Panc1 (cell line): ENCODE measurements around the gene RASSF4. TPM values are rescaled to one million over a fixed set of nuclear protein-coding genes. Genes with fewer than 3 reads are reported as not detected.

Experiments used
- ATAC-seq: fragments of 200-7000 bp; cut with Tn5 transposase; 2 replicates; pipeline ENCODE4 v1.9.1; 2020; ENCODE audit warnings: mild to moderate bottlenecking, moderate library complexity
- BruUV-seq: library from RNA; stranded (reverse); fragments of 400-500 nt; replicated peaks from 2 replicates; lab custom pipeline; 2021; lab: Mats Ljungman, UMichigan
- CTCF ChIA-PET: fragments of 300-600 bp; sonication (Branson Sonifier 250); formaldehyde crosslinking; loops from one replicate; lab custom pipeline; 2022; ENCODE audit warnings: antibody characterized with exemption; lab: Charles Lee
- POLR2A ChIA-PET: fragments of 300-600 bp; sonication (Branson Sonifier 250); formaldehyde crosslinking; loops from one replicate; lab custom pipeline; 2022; ENCODE audit warnings: antibody characterized with exemption; lab: Charles Lee
- DNase-seq: peaks from one replicate; pipeline ENCODE4 v3.0.0-alpha.2; 2010; ENCODE audit warnings: low read depth, low spot score
- H3K27ac ChIP-seq: 2 replicates; pipeline ENCODE4 v1.5.1; 2011; ENCODE audit warnings: mild to moderate bottlenecking, low read length, inconsistent platforms
- H3K27me3 ChIP-seq: fragments of 200-500 bp; sonication (Bioruptor generic); 2 replicates; pipeline ENCODE4 v1.6.0; 2014; ENCODE audit warnings: low read length, inconsistent platforms; ENCODE audit not compliant: control insufficient read depth, insufficient read depth
- H3K36me3 ChIP-seq: fragments of 200-500 bp; sonication (Bioruptor generic); 2 replicates; pipeline ENCODE4 v1.5.1; 2014; ENCODE audit warnings: inconsistent platforms, mild to moderate bottlenecking, low read length, moderate library complexity; ENCODE audit not compliant: control insufficient read depth, insufficient read depth
- H3K4me1 ChIP-seq: 2 replicates; pipeline ENCODE4 v1.5.1; 2011; ENCODE audit warnings: inconsistent platforms, mild to moderate bottlenecking, low read length, moderate library complexity; ENCODE audit not compliant: control insufficient read depth, insufficient read depth
- H3K4me3 ChIP-seq, 2 experiments: 2 replicates each; pipeline ENCODE4 v1.5.1; 2011 to 2012; ENCODE audit warnings: low read depth in 2 of 2, low read length in 2 of 2, mild to moderate bottlenecking in 2 of 2, inconsistent platforms in 1 of 2, moderate library complexity in 1 of 2
- H3K9me3 ChIP-seq: fragments of 200-500 bp; sonication (Bioruptor generic); 2 replicates; pipeline ENCODE4 v1.5.1; 2014; ENCODE audit warnings: low read depth, mild to moderate bottlenecking, inconsistent platforms, low read length, moderate library complexity; ENCODE audit not compliant: control insufficient read depth, insufficient read depth
- POLR2AphosphoS5 ChIP-seq: IDR thresholded peaks from 2 replicates; pipeline ENCODE4 v1.6.1; 2012; ENCODE audit warnings: mild to moderate bottlenecking, low read depth, low read length, moderate library complexity
- SIN3A ChIP-seq: IDR thresholded peaks from 2 replicates; pipeline ENCODE4 v1.6.1; 2012; ENCODE audit warnings: low read depth, mild to moderate bottlenecking, low read length, moderate library complexity, borderline replicate concordance; ENCODE audit not compliant: insufficient read depth
- TCF7L2 ChIP-seq: IDR thresholded peaks from 2 replicates; pipeline ENCODE4 v1.6.1; 2011; ENCODE audit warnings: mild to moderate bottlenecking, low read depth, low read length, inconsistent platforms
- in situ Hi-C: cut with HindIII; loops from 2 replicates; pipeline ENCODE4 v1.10.0; 2016; ENCODE audit warnings: low sequenced_read_pairs, low pct_unique_long_range_greater_than_20kb
- intact Hi-C: fragments of 100-400 bp; cut with micrococcal nuclease; formaldehyde crosslinking; loops from one replicate; pipeline ENCODE4 v1.10.0; 2022; ENCODE audit not compliant: unreplicated experiment
- total RNA-seq: library from RNA; stranded (reverse); gene quantifications from one replicate; pipeline ENCODE4 v1.2.1, GENCODE V29; 2021; ENCODE audit not compliant: unreplicated experiment
- TF ChIP-seq, protein P1 (sequence below): fragments of 450-650 bp; IDR thresholded peaks from 2 replicates; pipeline ENCODE4 v1.5.1; 2017; ENCODE audit warnings: mild to moderate bottlenecking
- TF ChIP-seq, protein P2 (sequence below), 2 experiments: IDR thresholded peaks; 2 replicates each; pipeline ENCODE4 v1.6.1; 2011 to 2012; ENCODE audit warnings: low read depth in 2 of 2, control low read depth in 1 of 2, low read length in 1 of 2, mild to moderate bottlenecking in 1 of 2, moderate library complexity in 1 of 2; ENCODE audit not compliant: insufficient read depth in 1 of 2

Gene RASSF4
- total RNA-seq, 1 experiment from 2014 or later: 13.9 TPM

DNA sequence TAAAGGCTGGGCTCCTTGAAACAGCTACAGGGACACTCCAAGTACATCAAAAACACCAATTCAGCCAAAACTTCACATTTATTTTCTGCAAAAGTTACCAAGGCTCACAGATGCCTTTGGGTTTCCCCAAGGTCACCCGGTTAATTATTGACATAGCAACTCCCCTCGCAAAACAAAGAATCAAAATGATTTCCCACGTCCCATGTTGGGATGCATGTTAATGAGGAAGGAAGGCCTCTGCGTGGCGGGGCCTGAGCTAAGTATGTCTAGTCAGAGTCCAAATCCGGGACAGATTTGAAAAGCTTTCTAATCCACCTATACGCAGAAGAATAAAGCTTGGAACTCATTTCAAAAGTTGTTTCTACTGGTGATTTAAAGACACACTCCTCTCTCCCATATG is 49.0 kb upstream of the RASSF4 start:
- TF ChIP-seq SIN3A (no peak), POLR2AphosphoS5 (no peak), TCF7L2 (no peak)
- TF ChIP-seq, protein P1, sequence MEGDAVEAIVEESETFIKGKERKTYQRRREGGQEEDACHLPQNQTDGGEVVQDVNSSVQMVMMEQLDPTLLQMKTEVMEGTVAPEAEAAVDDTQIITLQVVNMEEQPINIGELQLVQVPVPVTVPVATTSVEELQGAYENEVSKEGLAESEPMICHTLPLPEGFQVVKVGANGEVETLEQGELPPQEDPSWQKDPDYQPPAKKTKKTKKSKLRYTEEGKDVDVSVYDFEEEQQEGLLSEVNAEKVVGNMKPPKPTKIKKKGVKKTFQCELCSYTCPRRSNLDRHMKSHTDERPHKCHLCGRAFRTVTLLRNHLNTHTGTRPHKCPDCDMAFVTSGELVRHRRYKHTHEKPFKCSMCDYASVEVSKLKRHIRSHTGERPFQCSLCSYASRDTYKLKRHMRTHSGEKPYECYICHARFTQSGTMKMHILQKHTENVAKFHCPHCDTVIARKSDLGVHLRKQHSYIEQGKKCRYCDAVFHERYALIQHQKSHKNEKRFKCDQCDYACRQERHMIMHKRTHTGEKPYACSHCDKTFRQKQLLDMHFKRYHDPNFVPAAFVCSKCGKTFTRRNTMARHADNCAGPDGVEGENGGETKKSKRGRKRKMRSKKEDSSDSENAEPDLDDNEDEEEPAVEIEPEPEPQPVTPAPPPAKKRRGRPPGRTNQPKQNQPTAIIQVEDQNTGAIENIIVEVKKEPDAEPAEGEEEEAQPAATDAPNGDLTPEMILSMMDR: no peak
- TF ChIP-seq, protein P2, sequence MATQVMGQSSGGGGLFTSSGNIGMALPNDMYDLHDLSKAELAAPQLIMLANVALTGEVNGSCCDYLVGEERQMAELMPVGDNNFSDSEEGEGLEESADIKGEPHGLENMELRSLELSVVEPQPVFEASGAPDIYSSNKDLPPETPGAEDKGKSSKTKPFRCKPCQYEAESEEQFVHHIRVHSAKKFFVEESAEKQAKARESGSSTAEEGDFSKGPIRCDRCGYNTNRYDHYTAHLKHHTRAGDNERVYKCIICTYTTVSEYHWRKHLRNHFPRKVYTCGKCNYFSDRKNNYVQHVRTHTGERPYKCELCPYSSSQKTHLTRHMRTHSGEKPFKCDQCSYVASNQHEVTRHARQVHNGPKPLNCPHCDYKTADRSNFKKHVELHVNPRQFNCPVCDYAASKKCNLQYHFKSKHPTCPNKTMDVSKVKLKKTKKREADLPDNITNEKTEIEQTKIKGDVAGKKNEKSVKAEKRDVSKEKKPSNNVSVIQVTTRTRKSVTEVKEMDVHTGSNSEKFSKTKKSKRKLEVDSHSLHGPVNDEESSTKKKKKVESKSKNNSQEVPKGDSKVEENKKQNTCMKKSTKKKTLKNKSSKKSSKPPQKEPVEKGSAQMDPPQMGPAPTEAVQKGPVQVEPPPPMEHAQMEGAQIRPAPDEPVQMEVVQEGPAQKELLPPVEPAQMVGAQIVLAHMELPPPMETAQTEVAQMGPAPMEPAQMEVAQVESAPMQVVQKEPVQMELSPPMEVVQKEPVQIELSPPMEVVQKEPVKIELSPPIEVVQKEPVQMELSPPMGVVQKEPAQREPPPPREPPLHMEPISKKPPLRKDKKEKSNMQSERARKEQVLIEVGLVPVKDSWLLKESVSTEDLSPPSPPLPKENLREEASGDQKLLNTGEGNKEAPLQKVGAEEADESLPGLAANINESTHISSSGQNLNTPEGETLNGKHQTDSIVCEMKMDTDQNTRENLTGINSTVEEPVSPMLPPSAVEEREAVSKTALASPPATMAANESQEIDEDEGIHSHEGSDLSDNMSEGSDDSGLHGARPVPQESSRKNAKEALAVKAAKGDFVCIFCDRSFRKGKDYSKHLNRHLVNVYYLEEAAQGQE (IDR thresholded peaks at IDR 0.05; ENCODE audit: insufficient read depth in 1 of 2, low read depth in 2 of 2, low read length in 1 of 2): no peak
- BruUV-seq: no TSS peak
- Histone ChIP-seq H3K27ac (no peak overlapping the region), H3K36me3 (no peaks in the 10 kb centered on the region), H3K27me3 (peaks cover 5% of the 10 kb centered on the region), H3K9me3 (no peaks in the 10 kb centered on the region), H3K4me3 (no peak overlapping the region), H3K4me1 (no peaks in the 10 kb centered on the region; the same call in 1 of the 2 replicates)
- intact Hi-C loops (no loop called here), in situ Hi-C loops (no loop called here)
- CTCF ChIA-PET: no interaction called here
- ATAC-seq: no peak
- POLR2A ChIA-PET: no interaction called here
- DNase-seq: no peak

DNA sequence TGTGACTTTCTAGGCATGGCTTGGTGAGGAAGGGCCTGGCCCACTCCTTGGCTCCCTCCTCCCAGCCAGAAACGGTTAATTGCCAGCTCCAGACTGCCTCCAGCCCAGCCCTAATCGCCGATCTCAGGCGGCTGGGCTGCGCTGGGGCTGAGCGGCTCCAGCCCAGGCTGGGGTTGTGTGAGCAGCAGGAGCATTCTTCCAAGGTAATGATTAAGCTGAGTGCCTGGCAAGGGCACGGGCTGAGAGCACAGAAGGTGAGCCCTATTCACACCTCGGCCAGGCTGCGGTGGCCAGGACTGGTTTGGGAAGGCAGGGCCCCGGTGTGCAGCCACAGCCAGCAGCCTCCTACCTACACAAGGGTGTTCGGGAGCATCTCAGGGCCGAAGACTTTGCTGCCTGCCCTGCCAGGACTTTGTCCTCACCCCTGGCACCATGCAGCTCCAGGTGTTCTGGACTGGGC is 48.5 kb upstream of the RASSF4 start, which contains the start of gene TMEM72:
TSS of gene TMEM72 (plus strand) at position 257 of the 460 bp plus-strand sequence. CDS start at position 433, 176 bp downstream.
- Histone ChIP-seq H3K9me3 (no peaks in the 10 kb centered on the region), H3K27me3 (peaks cover 3% of the 10 kb centered on the region), H3K27ac (no peak within 1 kb of the TSS), H3K36me3 (no peaks in the 10 kb centered on the region), H3K4me1 (no peaks in the 10 kb centered on the region; the same call in 1 of the 2 replicates), H3K4me3 (no peak within 1 kb of the TSS)
- intact Hi-C loops (no loop called here), in situ Hi-C loops (no loop called here)
- DNase-seq (no peak), ATAC-seq (peak; percentile 40)
- TF ChIP-seq, protein P2 (IDR thresholded peaks at IDR 0.05; ENCODE audit: insufficient read depth in 1 of 2, low read depth in 2 of 2, low read length in 1 of 2): no peak
- no TSS peak for BruUV-seq
- ChIA-PET POLR2A (no interaction called here), CTCF (no interaction called here)
